ENCODE data around the gene RBBP7.

The RBBP7 gene

GRCh38 chrX:16870095-16870861 is at the start of gene RBBP7:
RBBP7 (minus strand) TSS chrX:16870362; CDS start chrX:16870053, 309 bp downstream.
- ATAC-seq: peak; percentile 79 to 83

GRCh38 chrX:16918979-16919378 is 48.8 kb upstream of the RBBP7 start:
- no peak for ATAC-seq

DNA sequence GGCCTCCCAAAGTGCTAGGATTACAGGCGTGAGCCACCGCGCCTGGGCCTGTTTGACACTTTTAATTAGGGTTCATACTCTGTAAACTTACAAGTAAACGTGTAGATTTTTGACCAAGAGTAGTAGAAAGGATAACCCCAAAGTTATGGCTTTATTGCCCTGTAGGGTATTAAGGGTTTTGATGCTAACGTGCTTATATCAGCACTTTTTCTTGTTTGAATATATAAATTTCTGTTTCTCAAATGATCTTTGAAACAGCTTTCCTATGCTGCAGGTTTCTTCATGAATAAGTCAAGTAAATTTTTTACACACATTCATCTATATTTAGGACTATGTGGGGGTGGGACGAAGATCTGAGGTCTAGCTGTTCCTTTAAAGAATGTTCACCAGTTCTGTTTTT is 47.0 kb upstream of the RBBP7 start:
- no peak for ATAC-seq

DNA sequence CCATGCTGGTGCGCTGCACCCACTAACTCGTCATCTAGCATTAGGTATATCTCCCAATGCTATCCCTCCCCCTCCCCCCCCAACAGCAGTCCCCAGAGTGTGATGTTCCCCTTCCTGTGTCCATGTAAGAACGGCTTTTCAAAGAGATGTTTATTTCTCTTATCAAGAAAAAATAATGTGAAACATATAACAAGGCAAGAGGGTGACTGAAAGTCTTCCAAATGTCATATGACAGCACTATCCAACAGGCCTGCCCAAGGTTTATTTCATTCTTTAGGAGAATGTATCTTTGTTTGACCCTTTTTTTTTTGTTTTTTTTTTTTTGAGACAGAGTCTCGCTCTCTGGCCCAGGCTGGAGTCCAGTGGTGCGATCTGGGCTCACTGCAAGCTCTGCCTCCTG is 46.4 kb upstream of the RBBP7 start:
- ATAC-seq: no peak

DNA sequence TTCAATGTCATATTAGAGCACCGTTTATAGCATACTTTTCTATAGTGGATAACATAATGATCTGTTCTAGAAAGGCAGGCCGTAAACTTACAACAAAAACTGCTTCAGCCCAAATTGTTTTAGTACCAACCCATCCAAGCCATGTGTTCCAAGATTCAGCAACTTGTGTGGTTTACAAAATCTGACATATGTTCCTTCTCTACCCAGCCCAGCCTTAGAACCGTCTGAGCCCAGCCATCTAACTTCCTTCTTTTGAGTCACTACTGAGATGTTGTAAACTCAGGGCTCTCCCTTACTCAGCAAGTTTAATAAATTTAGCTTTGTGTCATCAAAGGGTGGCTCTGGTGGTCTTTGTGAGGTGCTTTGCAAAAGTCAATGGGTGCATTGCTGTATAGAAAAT is 43.9 kb upstream of the RBBP7 start:
- ATAC-seq: no peak

- no peak for ATAC-seq
Measured at GRCh38 chrX:16910376-16910775, 40.2 kb upstream of the RBBP7 start.

DNA sequence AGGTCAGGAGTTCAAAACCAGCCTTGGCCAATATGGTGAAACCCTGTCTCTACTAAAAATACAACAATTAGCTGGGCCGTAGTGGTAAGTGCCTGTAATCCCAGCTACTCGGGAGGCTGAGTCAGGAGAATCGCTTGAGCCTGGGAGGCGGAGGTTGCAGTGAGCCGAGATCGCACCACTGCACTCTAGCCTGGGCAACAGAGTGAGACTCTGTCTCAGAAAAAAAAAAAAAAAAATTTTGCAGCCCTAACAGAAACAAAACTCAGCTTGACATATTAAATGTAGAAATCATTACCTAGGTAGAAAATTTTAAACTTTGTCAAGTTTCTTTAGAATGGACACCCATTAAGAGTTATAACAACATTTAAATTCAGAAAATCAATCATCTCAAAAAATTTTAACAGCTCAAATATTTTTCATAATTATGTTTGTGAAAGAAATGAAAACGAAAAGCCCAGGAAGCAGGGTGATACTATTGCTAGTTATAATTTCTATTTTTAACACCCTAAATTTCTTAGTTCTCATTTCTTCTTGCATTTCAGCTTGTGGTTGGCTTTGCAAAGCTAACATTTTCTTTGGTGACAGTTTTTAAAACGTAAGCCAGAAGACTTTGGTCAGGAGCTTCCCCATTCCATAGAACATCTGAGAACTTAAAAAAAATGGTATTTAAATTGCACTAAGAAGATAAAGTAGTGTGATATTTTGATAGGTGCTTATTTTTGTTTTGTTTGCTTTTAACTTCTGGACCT is 33.3 kb upstream of the RBBP7 start:
- no peak for ATAC-seq

DNA sequence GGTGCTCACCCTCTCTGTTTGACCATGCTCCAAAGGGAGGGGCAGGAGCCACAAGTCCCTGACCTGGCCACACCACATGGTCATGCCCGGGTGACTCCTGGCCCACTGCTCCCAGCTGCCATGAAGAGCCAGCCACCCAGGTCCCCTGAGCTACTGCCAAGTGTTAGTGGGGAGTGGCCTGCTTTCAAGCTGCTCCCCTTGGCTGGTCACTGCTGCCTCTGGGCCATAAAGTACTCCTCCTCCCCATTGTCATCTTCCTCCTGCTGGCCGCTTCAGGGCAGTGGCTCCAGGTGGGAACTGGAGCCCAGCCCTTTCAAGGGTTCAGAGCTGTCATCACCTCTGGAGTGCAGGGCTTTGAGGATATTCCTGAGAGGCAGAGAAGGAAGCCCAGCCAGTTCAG is 27.3 kb upstream of the RBBP7 start:
- no peak for ATAC-seq

GRCh38 chrX:16892504-16893362 is 22.6 kb upstream of the RBBP7 start:
- peak in 1 of 2 donors; percentile 42 for ATAC-seq

DNA sequence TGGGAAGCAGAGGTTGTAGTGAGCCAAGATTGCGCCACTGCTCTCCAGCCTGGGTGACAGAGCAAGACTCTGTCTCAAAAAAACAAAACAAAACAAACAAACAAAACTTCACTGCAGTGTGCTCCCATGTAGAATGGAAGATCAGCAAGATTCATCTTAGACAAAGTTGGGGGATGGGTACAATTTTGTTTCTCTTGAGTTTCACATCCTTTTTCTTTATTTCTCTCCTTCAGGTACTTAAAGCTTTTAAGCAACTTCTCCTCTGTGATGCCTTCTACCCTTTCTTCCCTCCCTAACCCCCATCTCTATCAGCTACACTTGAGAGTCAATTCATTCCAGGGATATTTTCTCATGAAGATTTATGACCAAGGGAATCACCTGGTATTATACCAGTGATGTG is 15.5 kb upstream of the RBBP7 start:
- ATAC-seq: no peak

- no peak for ATAC-seq
Measured at GRCh38 chrX:16883487-16883804, 13.3 kb upstream of the RBBP7 start.

DNA sequence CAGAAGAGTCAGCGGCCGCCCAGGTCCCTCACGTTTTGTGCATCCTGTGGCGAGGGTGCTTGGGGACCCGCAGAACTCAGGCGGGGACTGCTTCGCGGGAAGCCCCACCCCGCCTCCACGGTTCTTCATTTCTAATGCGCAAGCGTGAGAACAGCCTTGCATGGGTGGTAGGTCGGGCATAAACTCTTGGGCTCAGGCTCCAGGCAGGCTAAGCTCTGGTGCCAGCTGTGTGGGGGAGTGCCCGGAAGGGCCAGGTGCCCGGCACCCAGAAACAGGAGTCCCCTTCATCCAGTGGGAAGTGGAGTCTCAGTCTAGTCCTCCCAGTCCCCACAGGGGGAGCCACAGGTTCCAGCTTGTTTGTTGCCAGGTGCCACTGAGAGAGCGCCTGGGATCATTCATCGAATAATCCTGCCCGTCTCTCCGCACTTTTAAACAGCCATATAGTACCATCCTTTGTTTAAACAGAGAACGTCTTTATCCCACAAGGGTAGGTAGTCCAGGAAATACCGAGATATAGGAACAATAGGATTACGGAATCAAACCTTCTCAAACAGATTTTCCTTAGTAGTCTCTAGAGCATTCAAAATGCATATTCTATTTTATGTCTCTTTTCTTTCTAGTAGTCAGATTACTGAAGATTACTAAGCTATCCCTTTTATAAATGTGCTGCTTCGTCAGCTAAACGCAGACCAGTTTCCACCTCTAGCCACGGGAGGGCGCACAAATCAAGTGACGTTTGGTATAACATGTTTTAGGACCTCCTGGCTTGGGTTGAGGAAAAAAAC is 12.7 kb upstream of the RBBP7 start:
- ATAC-seq: peak; percentile 74 to 76

- peak; percentile 21 to 44 for ATAC-seq
Measured at GRCh38 chrX:16882169-16882568, 12.0 kb upstream of the RBBP7 start.

DNA sequence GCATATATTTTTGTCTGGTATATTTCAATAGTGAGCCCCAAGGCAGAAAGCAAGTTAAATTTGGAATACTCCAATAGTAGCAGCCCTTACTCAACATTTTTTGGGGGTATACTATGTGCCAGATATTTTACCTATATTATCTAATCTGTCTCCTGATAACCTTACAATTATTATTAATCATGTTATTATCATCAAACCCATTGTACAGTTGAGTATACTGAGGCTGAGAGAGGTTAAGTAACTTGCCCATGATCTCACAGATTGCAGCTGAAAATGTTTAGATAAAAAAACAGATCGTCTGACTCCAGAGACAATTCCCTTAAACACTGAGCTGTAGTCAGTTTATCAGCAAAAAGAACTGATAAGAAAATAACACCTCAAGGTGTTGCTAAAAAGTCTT is 6.5 kb upstream of the RBBP7 start:
- no peak for ATAC-seq

DNA sequence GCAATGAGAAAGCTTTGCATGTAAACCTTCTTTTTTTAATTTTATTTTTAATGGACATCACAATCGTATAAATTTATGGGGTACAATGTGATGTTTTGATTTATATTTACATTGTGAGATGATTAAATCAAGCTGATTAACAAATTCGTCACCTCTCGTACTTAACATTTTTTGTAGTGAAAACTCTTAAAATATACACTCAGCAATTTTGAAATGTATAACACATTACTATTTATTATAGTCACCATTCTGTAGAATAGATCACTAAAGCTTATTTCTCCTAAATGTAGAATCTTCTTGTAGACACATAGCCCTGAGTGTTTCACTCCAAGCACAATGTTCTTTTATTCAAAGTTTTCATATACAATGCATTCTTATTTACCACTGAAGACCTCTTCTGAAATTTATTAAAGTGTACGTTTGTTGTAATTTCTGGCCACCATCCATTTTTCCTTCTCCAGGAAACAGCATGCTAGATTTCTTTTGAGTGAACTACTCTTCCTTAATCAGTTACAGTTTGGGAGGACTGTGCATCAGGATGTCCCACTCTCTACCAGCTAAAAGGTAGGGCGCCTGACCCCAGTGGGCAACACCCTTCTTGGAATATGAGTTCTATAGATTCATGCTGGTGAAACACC is 4.4 kb upstream of the RBBP7 start:
- no peak for ATAC-seq

DNA sequence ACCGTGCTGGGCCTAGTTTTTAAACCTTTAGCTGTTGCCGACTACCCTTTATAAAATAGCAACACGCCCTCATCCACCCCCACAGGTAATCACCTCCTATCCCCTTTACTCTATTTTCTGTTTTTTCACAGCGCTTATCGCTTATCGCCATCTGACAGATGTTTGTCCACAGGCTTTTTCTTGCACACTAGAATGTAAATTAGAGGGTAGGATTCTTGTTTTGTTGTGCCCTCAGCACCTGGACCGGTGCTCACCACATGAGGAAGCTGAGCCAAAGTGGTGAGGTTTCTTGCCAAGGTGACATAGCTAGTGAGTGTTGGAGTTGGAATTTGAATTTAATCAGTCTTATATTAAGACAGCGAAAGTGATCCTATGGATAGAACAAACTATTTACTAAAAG is 2.9 kb upstream of the RBBP7 start:
- ATAC-seq: no peak

DNA sequence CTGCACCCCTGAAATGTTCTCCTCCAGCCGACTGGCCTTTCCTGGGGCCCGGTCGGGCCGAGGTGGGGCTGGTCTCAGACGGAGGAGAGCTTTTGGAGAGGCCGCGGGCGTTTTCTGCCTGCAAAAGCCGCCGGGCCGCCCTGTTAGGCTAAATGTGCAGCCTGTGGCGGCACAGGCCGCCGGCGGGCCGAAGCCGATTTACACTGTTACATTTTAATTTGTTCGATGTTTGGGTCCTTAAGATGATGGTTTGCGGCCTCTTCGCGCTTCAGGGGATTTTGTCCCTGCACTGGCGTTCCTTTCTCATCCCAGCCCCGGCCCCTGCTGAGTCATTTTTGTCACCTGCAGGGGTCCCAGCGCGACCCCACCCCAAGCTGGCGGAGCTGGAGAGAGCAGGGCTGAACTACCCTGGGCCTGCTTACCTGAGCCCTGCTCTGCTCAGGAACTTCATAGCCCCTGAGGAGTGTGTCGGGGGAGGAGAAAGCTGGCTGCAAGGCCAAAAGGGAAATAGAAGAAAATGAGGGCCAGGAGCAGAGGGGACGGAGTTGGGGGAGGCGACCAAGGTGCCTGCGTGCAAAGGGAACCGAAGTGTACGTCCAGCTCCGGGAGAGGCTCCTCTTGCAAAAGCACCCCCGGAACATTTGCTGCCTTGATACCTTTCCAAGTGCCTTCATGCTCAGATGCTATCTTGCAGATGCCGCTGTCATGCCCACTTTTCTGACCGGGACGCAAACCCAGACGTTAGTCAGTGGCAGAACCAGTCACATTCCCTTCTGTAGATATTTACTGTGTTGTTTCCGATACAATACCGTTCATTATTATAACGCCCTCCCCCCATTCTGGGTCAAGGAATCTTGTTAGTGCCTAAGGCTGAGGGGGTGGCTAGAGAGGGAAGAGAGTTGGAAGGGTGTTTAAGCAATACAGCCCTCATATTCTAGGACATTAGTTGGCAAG is 977 bp upstream of the RBBP7 start:
- ATAC-seq: no peak

DNA sequence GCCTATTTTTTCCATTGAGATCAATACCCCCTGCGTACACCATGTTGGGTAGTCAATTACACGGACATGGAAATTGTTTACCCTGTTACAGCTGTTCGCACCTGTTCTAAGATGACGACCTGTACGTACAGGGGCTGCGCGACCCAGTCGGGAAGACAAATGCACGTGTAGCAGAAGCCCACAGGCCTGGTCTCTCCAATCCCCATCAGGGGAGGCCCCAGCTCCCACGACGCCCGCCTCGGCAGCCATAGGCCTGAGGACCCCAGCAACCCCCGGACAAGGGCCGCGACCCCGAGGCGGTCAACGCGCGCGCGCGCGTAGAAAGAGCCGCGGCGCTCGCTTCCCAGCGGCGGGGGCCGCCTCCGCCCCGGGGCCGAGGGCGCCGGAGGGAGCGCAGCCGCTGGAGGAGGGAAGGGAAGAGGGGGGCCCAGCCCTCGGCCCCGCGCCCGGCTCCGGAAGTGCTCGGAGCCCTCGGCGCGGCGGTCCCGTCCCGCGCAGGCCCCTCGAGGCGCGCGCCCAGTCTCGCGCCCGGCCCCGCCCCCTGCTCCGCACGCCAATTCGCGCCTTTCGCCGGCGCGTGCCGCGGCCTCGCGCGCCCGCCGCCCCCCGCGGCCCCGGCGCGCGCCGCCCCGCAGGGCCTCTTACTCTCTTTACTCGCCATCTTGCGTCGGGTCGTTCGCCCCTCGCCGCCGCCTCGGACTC is 618 bp downstream of the RBBP7 start:
- ATAC-seq: peak; percentile 44 to 59

GRCh38 chrX:16868920-16869319 is 1.2 kb downstream of the RBBP7 start:
- peak; percentile 28 to 51 for ATAC-seq

DNA sequence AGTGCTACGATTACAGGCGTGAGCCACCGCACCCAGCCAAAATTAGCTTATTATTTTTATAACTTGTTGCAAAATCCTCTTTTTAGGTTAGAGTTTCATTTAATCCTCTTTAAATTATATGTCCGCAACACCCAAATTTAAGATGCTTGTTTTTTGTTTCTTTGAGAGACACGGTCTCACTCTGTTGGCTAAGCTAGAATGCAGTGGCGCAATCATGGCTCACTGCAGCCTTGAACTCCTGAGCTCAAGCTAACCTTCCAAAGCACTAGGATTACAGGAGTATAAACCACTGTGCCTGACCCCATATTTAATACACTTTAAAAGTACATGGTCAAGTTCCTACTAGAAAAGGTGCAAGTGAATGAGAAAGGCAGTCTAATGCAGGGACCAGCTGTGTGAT is 2.2 kb downstream of the RBBP7 start:
- no peak for ATAC-seq
